HG03066 (cell line): ENCODE data around the gene TMA7.

Source experiments
- ATAC-seq: cut with Tn5 transposase; IDR thresholded peaks from one replicate; pipeline ENCODE4 v1.9.1; 2021; ENCODE audit warnings: low read depth; ENCODE audit not compliant: unreplicated experiment

TMA7 gene

DNA sequence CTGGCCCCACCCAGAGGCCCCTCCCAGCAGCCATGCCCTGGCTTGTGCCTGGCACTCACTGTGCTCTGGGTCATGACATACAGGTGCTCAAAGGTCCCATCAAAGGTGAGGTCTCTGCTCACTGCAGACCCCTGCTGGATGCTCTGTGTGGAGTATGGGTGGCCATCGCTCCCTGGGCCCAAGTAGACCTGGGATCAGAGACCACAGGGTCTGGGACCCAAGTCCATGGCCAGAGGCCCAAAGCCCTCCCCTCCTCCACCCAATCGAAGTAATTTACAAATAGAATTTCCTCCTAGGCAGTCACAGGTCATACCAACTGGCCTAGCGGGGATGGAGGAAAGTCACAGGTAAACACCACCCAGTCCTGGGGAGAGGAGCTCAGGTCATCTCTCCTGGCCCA, 17.8 kb upstream of the TMA7 start:
- ATAC-seq: no peak

DNA sequence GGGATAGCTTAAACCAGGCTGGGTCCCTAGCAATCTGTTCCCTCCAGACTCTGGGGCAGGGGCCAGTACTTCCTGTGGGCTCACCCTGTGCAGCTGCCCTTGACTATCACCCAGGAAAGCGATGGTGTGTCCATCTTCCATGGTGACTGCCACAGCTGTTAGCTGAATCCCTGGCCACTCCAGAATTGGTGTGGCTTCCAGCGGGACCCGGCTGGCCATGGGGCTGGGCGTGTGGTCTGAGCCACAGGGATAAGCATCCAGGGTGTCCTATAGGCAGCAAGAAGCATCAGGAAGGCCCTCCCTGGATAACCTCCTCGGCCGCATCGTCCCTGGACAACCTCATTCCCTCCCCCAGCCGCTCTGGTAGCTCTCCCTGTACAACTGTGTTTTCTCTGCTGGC, 17.4 kb upstream of the TMA7 start:
- no peak for ATAC-seq

DNA sequence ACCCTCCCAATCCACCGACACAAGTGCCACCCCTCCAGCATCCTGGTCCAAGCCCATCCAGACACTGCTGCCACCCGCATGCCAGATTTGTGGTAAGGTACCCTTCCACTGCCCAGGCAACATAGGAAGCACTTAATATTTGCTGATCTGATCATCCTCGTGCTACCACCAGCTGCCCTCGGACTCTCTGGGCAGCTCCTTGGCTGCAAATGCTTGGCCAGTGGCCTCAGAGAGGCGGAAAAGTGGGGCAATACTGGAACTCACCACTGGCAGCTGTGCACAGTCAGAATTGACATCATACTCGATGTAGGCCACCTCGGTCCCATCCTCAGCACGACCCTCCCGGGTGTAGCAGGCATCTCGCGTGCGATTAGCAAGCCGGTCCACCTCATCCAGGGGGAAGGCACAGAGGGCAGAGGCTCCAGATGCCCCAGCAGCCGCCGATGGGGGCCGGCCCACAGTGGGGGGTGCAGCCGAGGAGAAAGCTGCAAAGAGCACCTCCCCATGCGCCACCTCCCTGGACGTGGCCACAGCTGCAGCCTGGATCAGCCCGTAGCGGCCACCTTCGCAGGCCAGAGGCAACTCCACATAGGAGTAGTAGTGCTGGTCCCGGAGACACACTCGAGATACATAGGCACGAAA, 16.7 kb upstream of the TMA7 start:
- ATAC-seq: no peak

- no peak for ATAC-seq
Observed at GRCh38 chr3:48423883-48424695, 16.0 kb upstream of the TMA7 start.

- ATAC-seq: no peak
Observed at GRCh38 chr3:48425281-48425812, 14.7 kb upstream of the TMA7 start.

- ATAC-seq: no peak
Observed at GRCh38 chr3:48426401-48426909, 13.6 kb upstream of the TMA7 start.

DNA sequence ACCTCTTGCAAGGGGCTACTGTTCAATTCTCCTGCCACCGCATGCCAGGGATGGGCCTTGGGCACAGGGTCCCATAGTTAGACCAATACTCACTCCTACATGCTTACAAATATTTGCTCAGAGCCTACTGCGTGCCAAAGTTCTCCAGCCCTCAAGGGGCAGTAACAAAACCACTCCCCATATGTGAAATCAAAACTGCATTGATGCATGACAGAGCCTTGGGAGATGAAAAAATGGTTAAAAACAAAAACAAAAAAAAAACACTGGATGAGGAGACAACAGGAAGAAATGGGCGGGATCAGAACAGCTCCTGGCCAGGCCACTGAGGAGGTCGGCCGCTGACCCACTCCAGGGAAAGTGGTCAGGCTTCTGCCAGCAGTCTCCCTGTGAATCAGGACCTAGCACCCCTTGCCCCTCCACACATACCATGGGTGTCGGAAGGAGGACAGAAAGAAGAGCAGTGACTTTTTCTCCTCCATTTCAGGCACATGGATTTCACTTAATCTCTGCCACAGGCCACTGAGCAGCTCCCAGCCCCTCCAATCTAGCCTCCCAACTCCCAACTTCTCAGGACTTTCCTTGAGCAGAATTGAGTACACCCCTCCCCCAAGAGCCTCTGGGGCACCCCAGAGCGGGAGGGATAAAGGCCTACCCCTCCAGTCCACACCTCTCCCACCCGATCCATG, 13.0 kb upstream of the TMA7 start:
- no peak for ATAC-seq

DNA sequence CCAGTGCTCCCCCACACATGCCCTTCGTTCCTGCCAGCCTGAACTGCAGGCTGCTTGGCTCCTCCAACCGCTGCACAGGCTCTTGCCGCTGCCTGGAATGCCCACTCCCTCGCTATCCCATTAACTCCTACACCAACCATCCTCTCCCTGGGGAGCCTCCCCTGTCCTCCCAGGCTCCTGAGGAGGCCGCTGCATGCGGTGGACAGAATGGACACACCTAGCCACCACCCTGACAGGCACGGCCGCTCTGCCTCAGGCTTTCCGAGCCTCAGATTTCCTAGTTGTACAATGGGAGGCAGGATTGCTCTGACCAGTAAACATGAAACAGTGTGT, 12.5 kb upstream of the TMA7 start:
- ATAC-seq: no peak

- no peak for ATAC-seq
Observed at GRCh38 chr3:48428088-48428571, 11.9 kb upstream of the TMA7 start.

DNA sequence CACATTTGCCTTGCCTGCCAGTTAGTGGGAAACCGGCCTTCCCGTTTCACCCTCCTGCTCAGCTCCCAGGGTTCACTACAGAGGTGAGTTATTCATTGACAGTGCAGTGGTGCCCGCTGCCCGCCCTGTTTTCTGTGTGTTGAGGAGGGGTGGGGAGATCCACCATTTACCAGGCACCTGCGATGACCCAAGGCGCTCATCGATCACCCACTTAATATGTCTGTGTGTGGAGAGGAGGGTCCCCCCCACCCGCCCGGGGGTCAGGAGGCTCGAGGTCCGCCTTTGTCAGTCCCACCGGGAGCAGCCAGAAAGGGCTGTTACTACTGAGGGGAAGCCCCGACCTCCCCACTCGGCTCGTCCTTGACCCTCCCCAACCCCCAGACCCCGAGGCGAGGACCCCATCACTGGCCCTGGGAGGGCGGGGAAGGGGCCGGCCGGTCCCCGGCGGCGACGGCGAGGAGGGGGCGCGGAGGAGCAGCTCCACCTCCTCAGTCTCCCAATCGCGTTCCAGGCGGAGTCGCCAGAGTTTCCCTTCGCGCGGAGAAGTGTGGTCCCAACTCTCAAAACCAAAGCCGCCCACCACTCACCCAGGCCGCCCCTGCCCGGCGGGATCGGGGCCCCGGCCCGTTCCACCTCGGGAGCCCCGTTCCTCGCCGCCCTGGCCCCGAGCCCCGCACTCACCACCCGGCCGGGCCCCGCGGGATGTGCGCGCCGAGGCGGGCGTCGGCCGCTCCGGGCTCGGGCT, 11.3 kb upstream of the TMA7 start:
- no peak for ATAC-seq

GRCh38 chr3:48429317-48429959, 10.6 kb upstream of the TMA7 start:
- no peak for ATAC-seq

DNA sequence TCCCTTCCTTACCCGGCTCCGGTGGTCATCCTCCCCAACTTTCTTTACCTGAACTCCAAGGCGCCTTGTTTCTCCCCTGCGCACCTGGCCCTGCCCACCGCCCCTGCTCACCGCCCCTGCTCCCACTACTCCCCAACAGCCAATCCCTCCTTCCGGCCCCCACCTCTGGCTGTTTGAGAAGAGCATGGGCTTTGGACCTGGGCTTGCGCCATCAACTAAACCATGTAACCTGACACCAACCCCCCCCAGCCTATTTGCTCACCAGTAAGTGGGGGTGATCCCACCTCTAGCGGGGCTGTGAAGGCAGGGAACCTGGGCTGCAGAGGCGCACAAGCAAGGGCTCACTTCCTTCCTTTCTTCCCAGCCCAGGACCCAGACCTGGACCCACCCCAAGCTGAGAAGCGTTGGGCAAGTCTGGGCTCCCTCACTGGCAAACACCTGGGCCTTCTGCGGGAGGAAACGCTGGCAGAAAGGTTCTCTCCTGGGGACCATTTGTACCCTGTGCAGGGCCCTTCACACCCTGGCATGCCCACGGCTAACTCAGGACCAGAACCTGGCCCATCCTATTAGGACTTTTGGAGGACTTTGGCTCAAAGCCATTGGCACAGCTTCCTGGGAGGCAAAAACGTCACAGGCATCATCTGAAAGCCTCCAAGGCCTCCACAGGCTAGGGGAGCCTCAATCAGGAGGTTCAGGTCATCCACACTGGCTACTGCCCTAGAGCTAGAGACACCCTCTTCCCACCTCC, 9.9 kb upstream of the TMA7 start, which contains the start of gene PLXNB1:
Gene PLXNB1 (minus strand): TSS at position 127 of the 748 bp plus-strand sequence. CDS start 5,475 bp downstream, outside the sequence.
- ATAC-seq: no peak

DNA sequence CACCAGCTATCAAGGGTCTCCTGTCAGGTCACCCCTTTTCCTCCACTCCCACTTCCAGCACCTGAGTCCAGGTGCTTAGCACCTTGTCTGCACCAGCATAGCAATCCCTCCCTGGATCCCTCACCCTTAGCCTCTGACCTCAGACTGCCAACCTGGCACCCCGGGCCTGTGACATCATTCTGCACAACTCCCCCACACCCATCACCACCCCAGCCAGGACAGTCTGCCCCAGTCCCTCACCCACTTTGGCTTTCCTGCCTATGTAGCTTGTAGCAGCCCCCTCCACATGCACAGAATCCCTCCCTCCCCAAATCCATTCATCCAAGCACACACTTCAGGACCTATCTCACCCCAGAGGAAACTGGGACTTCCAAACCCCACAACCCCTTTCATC, 9.4 kb upstream of the TMA7 start:
- no peak for ATAC-seq

DNA sequence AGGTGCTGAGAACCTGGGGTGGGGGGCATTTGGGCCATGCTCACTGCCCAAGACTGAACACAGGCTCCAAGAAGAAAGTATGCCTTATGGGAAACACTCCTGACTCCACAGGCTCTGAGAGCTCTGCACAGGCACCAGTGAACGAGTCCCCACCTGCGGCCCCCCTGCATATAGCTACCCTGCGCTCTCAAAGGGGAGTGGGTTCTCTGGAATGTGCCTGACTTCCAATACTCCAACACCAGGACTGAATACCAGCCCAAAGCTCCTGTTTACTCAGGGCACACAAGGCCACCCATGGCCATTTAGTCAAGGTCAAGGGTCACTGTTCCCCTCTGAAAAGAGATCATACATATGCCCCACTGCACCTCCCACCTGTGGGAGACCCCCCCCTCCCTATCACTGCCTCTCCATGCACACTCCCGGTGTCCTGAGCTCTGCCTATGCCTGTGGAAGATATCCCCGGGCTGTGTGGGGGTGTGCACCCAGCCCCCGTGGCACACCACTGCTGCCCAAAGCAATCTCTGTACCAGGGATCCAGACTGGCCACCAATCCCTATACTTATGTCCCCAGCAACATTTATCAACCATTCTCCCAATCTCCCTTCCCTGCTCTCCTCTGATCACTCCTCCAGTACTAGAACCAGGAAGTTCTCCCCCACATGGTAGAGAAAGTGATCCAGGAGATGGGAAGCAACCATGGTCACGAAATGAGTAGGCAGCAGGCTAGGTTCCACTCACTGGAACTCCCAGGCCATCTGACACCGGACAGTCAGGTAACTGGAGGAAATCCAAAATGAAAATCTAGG, 8.6 kb upstream of the TMA7 start:
- no peak for ATAC-seq

GRCh38 chr3:48432411-48433371, 7.4 kb upstream of the TMA7 start:
- no peak for ATAC-seq

DNA sequence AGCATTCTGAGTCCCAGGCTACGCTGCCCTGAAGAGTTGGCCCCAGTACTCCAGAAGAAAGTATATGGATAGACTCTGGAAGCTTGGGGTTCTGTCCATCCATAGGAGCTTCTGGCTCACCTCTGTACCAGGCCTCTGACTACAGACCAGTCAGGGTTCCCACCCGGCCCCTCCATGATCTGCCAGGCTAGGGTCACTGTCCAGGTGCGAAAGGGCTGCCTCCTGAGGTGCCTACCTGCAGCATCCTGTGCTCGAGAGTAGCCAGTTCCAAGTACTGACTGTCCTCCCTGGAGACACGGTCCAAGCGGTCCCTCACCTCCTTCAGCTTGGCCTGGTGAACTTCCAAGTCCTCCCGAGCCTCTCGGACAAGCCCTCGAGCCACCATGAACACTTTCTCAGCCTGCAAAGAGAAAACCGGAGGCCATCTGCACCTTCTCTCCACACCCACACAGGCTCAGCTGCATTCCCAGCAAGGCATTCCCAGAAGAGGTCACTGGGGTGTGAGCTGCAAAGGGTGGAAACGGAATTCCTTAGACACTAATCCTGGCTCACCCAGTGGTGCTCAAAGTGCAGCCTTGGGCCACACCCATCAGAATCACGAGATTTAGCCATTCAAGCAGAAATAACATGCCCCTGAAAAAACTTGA, 6.5 kb upstream of the TMA7 start:
- ATAC-seq: no peak
